OCI-M1 (cell line): ENCODE data around the gene ZDHHC9.

Experiments
- DNase-seq: peaks from one replicate; lab custom pipeline; 2025; lab: John Stamatoyannopoulos, UW

The ZDHHC9 gene

DNA sequence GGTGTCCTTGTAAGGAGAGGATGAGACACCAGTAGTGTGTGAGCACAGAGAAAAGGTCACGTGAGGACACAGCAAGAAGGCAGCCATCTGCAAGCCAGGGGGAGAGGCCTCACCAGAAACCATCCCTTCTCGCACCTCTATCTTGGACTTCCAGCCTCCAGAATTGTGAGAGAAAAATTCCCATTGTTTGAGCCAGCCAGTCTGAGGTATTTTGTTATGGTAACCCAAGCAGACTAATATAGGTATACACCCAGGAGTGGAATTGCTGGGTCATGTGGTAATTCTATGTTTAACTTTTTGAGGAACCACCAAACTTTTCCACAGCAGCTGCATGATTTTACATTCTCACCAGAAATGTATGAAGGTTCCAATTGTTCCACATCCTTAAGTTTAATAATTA, 25.6 kb downstream of the ZDHHC9 start:
- no peak for DNase-seq

DNA sequence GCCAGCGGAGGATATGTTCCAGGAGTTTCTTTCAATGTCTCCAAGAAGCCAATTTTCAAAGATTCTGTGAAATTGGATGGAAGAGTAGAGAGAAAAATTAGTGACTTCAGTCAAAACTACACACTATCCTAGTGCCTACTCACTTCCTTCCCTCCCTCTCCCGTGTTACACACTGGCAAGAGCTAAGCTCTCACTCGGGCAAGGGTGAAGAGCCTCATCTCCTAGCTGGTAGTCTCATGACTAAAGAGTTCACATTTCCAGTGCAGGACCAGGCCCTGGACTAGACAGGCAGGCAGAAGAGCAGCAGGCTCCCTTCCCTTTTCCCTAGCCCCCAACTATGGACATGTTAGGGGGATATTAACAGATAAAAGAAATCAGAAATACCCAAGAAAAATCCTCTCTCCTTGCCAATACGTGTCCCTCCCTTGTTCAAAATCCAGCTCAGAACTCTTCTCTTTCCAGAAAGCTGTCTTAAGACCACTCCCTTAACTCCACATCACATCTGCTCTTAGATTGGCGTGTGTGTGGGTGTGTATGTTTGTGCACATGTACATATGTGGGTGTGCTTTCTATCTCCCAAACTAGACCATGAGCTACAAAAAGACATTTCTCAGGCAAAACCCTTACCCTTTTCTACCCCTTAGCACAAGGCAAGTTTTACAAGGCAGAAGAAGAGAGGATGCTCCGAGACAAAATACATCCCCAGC, 29.9 kb downstream of the ZDHHC9 start:
- DNase-seq = no peak

DNA sequence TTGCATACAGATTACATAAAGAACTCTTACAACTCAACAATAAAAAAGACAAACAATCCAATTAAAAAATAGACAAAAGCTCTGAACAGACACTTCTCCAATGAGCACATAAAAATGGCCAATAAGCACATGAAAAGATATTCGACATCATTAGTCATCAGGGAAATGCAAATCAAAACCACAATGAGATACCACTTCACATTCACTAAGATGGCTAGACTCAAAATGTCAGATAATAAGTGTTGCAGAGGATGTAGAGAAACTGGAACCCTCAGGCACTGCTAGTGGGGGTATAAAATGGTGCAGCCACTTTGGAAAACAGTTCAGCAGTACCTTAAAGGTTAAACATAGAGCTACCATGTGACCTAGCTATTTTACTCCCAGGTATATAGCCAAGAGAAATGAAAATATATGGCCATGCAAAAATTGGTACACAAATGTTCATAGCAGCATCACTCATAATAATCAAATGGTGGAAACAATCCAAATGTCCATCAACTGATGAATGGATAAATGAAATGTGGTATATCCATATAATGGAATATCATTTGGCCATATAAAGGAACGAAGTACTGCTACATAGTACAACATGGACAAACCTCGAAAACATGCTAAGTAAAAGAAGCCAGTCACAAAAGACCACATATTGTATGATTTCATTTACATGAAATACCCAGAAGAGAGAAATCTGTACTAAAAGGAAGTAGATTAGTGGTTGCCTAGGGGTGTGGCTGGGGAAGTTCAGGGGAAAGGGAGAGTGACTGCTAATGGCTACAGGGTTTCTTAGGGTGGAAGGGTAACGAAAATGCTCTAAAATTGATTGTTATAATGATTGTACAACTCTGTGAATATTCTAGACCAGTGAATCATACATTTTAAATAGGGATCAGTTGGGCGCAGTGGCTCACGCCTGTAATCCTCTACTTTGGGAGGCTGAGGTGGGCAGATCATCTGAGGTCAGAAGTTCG, 34.6 kb downstream of the ZDHHC9 start:
- DNase-seq = peak; percentile 51

DNA sequence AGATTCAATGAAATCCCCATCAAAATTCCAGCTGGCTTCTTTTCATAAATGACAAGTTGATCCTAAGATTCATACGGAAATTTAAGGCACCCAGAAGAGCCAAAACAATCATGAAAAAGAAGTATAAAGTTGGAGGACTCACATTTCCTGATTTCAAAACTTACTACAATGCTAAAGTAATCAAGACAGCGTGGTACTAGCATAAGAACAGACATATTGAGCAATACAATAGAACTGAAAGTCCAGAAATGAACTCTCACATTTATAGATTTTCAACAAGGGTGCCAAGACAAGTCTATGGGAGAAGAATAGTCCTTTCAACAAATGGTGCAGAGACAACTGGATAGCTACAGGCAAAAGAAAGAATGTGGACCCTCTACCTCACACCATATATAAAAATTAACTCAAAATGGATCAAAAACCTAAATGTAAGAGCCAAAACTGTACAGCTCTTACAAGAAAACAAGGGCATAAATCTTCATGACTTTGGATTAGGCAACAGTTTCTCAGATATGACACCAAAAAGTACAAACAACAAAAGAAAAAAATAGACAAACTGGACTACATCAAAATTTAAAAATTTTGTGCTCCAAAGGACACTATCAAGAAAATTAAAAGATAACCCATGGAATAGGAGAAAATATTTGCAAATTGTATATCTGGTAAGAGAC, 35.4 kb downstream of the ZDHHC9 start:
- DNase-seq = no peak

DNA sequence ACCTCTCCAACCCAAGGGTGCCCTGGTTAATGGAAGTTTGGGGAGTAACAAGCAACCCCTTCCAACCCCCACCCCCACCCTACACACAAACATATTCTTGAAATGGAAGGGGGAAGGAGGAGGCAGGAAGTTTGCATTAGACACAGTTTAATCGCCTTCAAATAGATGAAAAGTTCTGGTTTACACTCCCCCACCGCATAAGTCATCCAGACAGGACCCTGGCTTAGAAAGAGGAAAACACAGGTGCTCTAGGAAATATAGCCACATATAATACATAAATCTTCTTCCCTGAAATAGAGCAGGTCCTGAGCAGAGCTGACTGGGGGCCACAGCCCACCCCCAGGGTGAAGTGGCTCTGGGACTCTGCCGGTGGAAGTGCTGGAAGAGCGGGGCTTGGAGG, 38.9 kb downstream of the ZDHHC9 start:
- no peak for DNase-seq

DNA sequence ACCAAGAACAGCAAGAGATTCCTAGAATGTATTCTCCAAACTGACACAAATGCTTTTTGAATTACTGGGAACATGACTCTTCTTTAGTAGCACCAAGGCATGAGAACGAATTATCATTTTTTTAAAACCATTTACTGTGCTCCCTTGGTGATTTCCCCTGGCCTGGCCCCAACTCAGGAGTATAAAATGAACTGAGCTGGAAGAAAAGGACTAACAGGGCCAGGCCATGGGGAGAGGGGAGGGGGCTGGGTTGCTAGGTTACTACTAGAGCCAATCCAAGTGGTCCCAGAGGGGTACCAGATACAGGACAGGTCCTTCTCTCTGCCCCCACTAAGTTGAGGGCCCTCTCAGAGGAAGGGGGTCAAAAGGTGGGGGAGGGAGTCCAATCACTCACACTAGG, 40.8 kb downstream of the ZDHHC9 start:
- no peak for DNase-seq

DNA sequence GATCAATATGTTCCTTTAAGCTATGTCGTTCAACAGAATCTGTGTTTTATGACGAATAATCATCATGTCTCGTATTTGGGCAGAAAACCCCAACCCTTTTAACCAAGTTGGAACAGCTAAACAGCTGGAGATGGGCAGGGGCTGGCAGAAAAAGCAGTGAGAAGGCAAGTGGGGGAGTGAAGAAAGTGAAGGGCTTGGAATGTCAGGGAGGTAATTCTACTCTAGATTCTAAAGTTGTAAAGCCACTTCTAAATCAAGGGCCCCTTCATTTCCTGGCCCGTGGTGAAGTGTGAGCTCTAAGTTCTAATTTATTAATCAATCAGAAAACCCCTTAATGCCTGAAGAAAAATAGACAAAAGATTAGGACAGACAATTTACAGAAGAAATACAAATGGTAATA, 43.5 kb downstream of the ZDHHC9 start:
- no peak for DNase-seq

DNA sequence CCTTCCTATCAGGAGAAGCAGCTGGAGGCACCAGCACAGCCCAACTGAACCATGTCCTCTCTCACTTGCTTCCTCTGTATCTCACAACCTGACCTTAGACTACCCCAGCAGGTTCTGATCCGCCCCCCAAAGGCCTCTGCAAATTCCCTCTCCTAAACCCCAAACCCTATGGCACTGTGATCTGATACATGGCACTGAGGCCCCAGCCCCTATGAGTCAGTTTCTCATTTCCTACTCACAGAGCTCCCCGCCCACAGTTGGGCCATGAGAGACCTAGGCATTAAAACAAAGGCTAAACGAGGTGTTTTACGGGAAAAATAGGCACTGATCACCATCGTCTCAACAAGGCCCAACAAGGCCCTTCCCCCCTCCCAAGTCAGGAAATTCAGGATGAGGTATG, 44.8 kb downstream of the ZDHHC9 start:
- no peak for DNase-seq

DNA sequence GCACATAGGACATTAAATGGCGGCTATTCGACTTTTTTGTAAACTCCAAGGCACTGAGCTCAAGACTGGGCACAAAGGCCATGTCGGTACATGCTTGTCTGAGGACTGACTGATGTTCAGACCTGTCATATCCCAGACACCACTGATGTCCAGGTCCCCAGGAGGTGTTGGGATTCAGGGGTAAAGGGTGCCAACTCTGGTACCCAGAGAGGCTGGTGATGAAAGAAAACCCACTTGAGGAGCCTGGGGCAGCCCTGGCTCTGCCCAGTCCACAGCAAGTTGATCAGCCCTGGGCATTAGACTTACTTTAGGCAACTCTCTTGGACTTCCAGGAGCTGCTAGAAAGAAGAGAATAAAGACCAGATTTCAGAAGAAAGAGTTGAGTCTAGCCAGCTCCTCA, 45.2 kb downstream of the ZDHHC9 start:
- DNase-seq = no peak

DNA sequence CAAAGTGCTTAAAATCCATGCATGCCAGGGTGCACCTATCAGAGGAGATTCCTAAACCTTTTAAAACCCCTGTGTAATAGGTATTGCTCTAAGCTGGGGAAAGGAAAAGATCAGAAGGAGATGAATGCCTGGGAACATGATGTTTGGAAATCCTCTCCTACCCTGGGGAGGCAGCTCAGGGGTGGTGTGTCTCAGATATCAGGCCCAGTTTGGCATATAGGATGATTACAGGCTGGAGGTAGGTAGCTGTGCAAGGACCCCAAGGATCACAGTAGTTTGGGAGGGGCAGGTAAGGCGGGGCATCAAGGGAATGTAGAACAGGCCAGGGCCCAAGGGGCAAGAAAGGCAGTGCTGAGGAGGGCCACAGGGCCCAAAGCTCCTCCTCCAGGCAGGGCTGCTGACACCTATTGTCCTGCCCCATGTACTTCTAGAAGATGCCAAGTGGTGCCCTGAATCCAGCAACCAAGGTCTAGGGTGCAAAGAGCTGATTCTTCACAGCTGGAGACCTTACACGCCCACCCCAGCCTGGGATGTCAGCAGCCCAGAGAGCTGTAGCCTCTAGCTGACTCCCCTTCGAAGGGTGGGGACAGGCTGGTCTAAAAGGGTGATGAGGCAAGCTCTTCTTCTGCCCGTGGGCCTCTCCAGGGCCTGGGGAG, 46.3 kb downstream of the ZDHHC9 start:
- DNase-seq = no peak

DNA sequence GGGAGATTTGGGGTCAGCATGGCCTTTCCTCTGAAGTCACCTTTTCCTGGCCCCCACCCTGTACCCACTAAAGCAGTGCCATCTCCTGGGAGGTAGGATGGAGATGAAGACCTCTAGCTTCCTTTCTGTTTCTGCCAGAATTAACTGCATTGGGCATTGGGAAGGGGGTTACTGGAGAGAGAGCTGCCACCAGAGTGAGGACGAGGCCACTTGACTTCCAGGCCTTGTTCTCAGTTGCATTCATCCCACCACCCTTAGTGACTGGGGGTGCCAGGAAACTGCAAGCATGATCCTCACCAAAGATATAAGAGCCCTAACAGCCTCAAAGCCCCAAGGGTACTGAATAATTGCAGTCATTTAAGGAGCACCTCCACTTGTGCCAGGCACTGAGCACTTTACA, 48.1 kb downstream of the ZDHHC9 start:
- DNase-seq = no peak

DNA sequence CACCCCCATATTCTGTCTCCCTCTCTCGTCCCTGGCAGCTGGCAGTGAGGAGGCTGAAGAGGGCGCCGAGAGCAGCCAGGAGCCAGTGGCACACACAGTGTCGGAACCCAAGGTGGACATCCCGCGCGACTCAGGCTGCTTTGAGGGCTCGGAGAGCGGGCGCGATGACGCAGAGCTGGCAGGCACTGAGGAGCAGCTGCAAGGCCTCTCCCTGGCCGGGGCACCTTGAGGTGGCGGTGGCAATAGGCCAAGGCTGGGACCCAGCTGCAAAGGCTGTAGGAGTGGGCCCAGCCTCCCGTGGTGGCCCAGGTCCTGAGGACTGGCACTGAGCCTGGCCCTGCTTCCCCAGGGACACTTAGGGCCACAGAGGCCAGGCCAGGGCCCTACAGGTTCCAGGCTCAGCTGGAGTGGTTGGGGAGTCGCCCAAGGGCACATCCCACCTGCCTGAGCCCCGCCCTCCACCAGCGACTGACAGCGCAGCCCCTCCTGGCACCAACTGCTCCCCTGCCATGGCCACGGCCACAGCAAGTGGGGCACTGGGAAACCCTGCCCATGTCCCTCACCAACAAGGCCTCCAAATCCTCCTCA, 50.0 kb downstream of the ZDHHC9 start:
- no peak for DNase-seq

DNA sequence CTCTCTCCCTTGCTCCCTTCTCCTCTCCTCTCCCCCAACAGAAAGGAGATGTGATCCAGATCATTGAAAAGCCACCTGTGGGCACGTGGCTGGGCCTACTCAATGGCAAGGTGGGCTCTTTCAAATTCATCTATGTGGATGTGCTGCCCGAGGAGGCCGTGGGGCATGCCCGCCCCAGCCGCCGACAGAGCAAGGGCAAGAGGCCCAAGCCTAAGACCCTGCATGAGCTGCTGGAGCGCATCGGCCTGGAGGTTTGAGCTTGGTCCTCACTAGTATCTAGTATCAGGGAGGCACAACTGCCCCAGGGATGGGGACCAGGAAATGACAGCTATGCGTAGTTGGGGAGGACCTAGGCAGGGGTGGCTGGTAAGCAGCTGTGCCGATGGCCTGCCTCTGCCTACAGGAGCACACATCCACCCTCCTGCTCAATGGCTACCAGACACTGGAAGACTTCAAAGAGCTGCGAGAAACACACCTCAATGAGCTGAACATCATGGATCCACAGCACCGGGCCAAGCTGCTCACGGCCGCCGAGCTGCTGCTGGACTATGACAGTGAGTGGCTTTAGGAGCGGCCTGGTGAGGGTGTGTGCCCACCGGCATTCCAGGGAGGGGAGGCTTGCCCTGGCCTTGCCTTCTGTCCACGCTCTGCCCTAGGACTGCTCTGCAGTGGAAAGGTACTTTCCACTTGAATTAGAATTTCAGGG, 50.9 kb downstream of the ZDHHC9 start:
- DNase-seq = no peak

DNA sequence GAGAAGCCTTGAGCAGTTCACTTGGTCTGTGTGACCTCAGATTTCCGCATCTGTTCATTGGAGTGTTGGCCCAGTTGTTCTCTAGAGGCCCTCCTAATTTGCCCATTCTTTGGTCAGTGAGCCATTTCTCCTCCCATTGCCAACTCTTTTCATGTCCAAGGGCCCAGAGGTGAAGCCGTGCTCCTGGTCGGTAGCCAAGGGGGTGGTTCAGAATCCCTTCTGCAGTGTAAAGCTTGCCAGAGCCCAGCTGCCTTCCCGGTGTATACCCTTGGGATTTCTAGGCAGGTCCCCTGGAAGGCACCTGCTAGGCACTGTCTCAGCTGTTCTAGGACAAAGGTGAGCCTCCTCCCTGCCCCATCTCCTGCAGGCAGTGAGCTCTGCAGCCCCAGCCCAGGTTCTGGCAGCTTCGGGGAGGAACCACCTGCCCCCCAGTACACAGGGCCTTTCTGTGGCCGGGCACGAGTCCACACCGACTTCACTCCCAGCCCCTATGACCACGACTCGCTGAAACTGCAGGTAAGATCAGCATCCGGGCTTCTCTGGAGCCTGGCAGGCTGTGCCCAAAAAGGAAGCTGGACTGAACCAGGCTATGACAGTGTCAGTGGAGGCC, 51.6 kb downstream of the ZDHHC9 start:
- no peak for DNase-seq

DNA sequence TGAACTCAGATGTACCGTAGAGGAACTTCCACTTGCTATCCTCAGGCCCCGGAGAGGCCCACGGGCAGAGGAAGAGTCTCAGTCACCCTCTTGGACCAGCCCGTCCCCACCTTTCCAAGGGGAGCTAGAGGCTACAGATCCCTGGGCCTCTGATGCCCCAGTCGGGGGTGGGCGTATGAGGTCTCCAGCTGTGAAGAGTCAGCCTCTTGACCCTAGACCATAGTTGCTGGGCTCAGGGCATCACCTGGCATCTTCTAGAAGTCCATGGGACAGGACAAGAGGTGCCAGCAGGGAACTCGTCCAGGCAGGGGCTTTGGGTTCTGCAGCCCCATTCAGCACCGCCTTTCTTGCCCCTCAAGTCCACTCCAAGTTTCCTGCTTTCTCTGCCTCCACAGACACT, 52.4 kb downstream of the ZDHHC9 start:
- DNase-seq = no peak

DNA sequence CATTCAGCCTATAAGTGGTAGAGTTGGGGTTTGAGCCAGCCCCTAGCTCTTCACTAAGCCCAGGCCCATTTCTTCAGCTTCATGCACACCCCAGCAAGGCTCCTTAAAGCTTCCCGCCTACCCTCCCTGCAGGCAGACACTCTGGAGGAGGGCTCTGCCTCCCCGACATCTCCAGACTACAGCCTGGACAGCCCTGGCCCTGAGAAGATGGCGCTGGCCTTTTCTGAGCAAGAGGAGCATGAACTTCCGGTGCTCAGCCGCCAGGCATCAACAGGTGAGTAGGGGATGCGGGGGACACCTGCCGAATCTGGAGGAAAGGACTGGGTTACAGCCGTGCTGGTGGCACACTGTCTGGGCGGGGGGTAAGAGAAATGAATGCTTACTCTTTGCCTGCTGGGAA, 52.9 kb downstream of the ZDHHC9 start:
- DNase-seq = no peak

DNA sequence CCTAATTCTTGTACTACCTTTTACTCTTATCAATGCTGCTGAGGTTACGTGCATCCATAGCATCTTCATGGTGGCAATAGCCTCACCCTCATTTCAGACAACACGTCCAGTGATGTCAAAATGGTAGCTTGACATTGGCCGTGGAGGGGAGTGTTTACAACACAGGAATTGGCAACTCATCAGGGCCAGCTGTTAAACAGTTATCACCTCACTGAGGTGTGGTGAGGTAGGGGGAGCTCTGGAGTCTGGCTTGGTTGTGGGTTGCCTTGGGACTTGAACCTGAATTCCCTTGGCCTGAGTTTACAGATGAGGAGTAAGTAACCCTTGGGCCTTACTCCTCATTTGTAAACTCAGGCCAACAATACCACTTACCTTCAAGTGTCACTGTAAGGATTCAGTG, 53.5 kb downstream of the ZDHHC9 start:
- no peak for DNase-seq

DNA sequence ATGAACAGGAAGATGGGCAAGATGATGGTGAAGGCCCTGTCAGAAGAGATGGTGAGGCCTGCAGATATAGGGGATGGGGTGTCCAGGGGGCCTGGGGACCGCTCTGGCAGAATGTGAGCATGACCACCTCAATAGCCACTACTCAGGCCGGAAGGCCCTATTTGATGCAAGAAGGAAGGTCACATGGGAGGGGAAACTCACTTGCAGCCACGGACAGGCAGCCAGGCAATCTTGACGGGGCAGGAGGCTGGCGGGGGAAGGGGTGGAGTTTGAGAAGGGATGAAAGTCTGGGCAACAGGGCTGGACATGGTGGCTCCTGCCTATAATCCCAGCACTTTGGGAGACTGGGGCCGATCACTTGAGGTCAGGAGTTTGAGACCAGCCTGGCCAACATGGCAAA, 55.2 kb downstream of the ZDHHC9 start:
- no peak for DNase-seq

DNA sequence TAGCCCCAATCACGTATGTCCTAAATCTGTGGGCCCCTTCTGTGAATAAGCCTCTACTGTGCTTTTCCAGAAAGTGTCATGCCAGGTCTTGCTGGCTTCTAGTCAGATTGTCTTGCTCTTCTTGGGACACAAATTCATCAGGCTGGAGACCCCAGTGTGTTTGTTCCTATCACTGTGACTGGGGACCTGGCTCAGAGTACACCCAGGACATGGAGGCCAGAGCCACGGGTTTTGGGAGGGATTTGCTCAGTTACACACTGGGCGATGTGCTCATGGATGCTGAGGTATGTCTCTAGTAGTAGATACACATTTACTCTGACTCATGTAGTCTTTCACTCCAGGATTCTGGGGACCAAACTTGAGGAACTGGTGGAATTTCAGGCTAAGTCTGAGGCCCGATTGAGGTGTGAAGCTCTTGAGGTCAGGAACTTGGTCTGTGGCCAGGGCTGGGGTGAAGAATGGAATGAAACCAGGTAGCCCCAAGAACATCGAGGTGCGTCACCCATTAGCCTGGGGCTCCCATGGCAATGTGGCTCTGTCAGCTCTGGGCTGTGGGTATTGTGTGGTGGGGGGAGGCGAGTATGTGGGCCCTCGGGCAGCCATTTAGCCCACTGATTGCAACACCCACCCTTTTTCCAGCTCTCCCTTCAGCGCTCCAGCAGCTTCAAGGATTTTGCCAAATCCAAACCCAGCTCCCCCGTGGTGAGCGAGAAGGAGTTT, 56.2 kb downstream of the ZDHHC9 start:
- no peak for DNase-seq

DNA sequence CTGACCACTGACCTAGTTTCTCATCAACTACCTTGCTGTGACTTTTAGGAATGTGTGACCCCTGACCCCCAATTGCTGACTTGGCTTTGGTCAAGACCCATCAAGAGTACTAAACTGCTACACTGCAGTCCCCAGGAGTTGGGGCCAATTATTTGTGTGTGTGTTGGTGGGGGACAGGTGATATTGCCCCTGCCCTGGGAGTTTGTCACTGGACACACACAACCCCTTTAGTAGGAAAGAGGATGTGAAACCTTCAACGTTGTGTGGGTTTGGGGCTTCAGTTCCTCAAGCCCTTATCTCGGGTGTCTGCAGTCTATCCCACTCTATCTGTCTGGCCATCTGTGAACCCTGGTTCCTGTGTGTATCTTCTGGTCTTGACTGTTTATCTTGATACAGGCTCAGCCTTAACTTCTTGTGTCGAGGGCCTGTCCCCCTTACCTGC, 57.5 kb downstream of the ZDHHC9 start:
- peak; percentile 70 for DNase-seq
